Suprapubic skin (tissue), 4 donors: ENCODE results near the gene TRUB2. TPM values are rescaled to one million over a fixed set of nuclear protein-coding genes. Genes with fewer than 3 reads are reported as not detected.

ENCODE experiments used
- DNase-seq, 2 donors: peaks; one replicate each; pipeline ENCODE4 v3.0.0-alpha.2; 2019; ENCODE audit warnings: low spot score in 2 of 2
- H3K27ac ChIP-seq: fragments of 200-600 bp; sonication (generic); one replicate; pipeline ENCODE4 v1.5.1; 2019
- H3K27me3 ChIP-seq: fragments of 200-600 bp; sonication (generic); one replicate; pipeline ENCODE4 v1.5.1; 2019
- H3K36me3 ChIP-seq: fragments of 200-600 bp; sonication (generic); one replicate; pipeline ENCODE4 v1.5.1; 2019
- H3K4me1 ChIP-seq: fragments of 200-600 bp; sonication (generic); one replicate; pipeline ENCODE4 v1.5.1; 2019
- H3K4me3 ChIP-seq: fragments of 200-600 bp; sonication (generic); one replicate; pipeline ENCODE4 v1.5.1; 2019; ENCODE audit warnings: mild to moderate bottlenecking
- H3K9me3 ChIP-seq: fragments of 200-600 bp; sonication (generic); one replicate; pipeline ENCODE4 v1.5.1; 2019
- EP300 ChIP-seq: sonication (generic); formaldehyde crosslinking; IDR thresholded peaks from one replicate; pipeline ENCODE4 v1.6.1; 2017; ENCODE audit warnings: antibody characterized with exemption
- POLR2A ChIP-seq, 2 donors: fragments of 450-650 bp; IDR thresholded peaks; one replicate each; pipeline ENCODE4 v1.6.1; 2017; ENCODE audit warnings: antibody characterized with exemption in 2 of 2, mild to moderate bottlenecking in 2 of 2, moderate library complexity in 2 of 2
- POLR2AphosphoS5 ChIP-seq, 3 donors: sonication (generic); formaldehyde crosslinking; IDR thresholded peaks; one replicate each; pipeline ENCODE4 v1.6.1; 2017; ENCODE audit warnings: antibody characterized with exemption in 3 of 3
- WGBS: methylation state at CpG from one replicate; pipeline ENCODE4 v1.1.5; 2018; 5-methylcytosine and 5-hydroxymethylcytosine counted together
- total RNA-seq, 4 donors: library from RNA; depleted of rRNA; stranded (reverse); fragments of >200 nt; gene quantifications; one replicate each; pipeline ENCODE4 v1.1.0, GENCODE V29; 2016
- TF ChIP-seq, protein P1 (sequence below), 2 donors: fragments of 200-600 bp in 1 of 2; fragments of 450-650 bp in 1 of 2; sonication (generic) in 1 of 2; IDR thresholded peaks; one replicate each; pipeline ENCODE4 v1.5.1; 2016 to 2019; ENCODE audit warnings: antibody characterized with exemption in 2 of 2, mild to moderate bottlenecking in 1 of 2, moderate library complexity in 1 of 2

TRUB2 gene
- total RNA-seq, 4 donors from 2014 or later: 11.6 to 19.9 (median 14.1) TPM

DNA sequence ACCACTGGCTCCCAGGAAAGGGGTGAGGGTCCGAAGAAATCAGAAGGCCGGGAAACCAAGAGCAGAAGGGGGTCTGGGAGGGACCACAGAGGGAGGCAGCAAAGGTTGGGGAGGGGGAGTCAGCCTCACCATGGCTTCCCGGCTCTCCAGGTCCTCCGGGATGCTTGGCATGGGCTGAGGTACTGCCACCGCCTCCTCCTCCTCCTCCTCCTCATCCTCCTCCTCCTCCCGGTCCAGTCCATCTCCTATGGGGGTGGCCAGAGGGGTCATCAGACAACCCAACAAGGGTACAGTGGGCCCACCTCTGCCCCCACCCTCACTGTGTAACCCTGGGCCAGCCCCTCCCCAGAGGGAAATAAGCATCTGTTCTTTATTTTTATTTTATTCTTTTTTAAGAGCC lies 63.9 kb downstream of the TRUB2 start:
- WGBS: 87% methylated on average over 6 of the region's 6 CpGs
- Histone ChIP-seq H3K4me1 (peaks cover 23% of the 10 kb centered on the region), H3K4me3 (no peak overlapping the region), H3K9me3 (no peaks in the 10 kb centered on the region), H3K27me3 (no peaks in the 10 kb centered on the region), H3K27ac (no peak overlapping the region), H3K36me3 (peaks cover 69% of the 10 kb centered on the region)
- no peak for DNase-seq
- TF ChIP-seq, protein P1, sequence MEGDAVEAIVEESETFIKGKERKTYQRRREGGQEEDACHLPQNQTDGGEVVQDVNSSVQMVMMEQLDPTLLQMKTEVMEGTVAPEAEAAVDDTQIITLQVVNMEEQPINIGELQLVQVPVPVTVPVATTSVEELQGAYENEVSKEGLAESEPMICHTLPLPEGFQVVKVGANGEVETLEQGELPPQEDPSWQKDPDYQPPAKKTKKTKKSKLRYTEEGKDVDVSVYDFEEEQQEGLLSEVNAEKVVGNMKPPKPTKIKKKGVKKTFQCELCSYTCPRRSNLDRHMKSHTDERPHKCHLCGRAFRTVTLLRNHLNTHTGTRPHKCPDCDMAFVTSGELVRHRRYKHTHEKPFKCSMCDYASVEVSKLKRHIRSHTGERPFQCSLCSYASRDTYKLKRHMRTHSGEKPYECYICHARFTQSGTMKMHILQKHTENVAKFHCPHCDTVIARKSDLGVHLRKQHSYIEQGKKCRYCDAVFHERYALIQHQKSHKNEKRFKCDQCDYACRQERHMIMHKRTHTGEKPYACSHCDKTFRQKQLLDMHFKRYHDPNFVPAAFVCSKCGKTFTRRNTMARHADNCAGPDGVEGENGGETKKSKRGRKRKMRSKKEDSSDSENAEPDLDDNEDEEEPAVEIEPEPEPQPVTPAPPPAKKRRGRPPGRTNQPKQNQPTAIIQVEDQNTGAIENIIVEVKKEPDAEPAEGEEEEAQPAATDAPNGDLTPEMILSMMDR (IDR thresholded peaks at IDR 0.05): no peak
- no peak for TF ChIP-seq POLR2AphosphoS5 (IDR thresholded peaks at IDR 0.05)
- no peak for TF ChIP-seq EP300
- no peak for TF ChIP-seq POLR2A (IDR thresholded peaks at IDR 0.05)

DNA sequence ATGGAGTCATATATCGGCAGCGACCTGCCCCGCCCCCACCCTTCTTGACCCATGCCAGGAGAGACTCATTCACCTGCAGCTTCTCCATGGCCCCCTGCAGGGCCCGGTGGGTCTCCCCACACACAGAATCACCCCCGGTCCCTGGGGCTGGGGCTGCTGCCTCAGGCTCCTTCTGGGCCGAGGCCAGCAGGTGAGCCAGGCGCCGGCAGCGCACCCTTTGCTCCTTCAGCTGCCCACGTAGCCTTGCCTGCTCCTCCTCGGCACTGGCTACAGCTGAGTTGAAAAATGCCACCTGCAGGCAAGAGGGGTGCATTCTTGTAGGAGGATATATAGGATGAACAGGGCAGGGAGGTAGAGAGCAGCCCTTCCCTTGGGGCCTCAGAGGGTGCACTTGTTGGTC lies 64.3 kb downstream of the TRUB2 start:
- Histone ChIP-seq H3K27ac (no peak overlapping the region), H3K4me1 (peaks cover 27% of the 10 kb centered on the region), H3K36me3 (peaks cover 64% of the 10 kb centered on the region), H3K27me3 (no peaks in the 10 kb centered on the region), H3K9me3 (no peaks in the 10 kb centered on the region), H3K4me3 (no peak overlapping the region)
- no peak for DNase-seq
- TF ChIP-seq, protein P1 (IDR thresholded peaks at IDR 0.05): no peak
- TF ChIP-seq EP300 (no peak), POLR2AphosphoS5 (IDR thresholded peaks at IDR 0.05) (no peak), POLR2A (IDR thresholded peaks at IDR 0.05) (no peak)
- 89% methylated on average over 9 of the region's 11 CpGs for WGBS

DNA sequence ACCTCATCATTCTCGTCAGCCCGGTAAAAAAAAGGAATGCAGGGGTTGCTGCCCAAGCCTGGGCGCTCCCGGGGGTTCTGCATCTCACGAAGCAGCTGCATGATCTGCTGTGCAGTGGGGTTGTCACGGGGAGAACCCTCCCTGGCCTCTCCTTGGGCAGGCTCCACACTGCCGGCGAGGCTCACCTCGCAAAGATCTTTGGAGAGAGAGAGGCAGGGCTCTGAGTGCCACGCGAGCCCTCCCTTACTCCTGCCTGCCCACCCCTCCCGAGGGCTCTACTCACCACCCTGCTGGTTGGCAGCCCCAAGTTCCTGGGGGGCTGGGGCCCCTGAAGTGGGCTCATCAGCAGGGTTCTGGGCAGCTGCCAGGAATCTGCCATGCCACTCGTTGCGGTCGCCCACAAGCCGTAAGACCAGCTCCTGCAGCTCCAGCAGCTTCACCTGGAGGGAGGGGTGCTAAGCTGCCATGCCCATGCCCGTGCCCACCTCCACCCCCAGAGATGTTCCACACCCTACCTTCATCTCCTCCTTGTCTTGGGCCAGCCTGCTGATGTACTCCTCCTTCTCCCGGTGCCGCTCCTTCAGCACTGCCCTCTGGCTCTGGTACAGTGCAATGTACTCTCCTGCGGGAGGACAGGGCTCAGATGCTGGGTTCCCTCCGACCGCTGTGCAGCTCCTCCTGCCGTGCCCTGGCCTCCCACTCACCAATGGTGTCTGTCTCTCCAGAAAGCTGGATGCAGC lies 65.0 kb downstream of the TRUB2 start:
- no peak for TF ChIP-seq EP300
- H3K4me3 ChIP-seq: no peak overlapping the region
- peaks cover 27% of the 10 kb centered on the region for H3K4me1 ChIP-seq
- H3K27ac ChIP-seq: no peak overlapping the region
- peaks cover 58% of the 10 kb centered on the region for H3K36me3 ChIP-seq
- H3K9me3 ChIP-seq: no peaks in the 10 kb centered on the region
- WGBS: 83% methylated on average over 20 of the region's 23 CpGs
- no peak for DNase-seq
- no peaks in the 10 kb centered on the region for H3K27me3 ChIP-seq

Other genes with a start within 250 kb of the TRUB2 start
- 10 to 100 TPM; 47.4 to 76.0 (median 55.9) TPM for gene PTGES2, start 194.7 kb downstream of the TRUB2 start, total RNA-seq
- gene LCN2, start 173.0 kb downstream of the TRUB2 start, total RNA-seq: 10 to 100 TPM in 2 of 4 donors, 1 to 10 TPM in 2; 6.0 to 45.7 (median 22.3) TPM
- 100 to 1,000 TPM; 157 to 345 (median 224) TPM for gene BBLN, start 162.2 kb downstream of the TRUB2 start, total RNA-seq
- 100 to 1,000 TPM in 3 of 4 donors, 10 to 100 TPM in 1; 86.7 to 136 (median 115) TPM for gene CIZ1, start 130.9 kb downstream of the TRUB2 start, total RNA-seq
- gene DNM1, start 119.1 kb downstream of the TRUB2 start, total RNA-seq: 10 to 100 TPM in 2 of 4 donors, 1 to 10 TPM in 2; 4.3 to 18.9 (median 10.1) TPM
- 100 to 1,000 TPM in 2 of 4 donors, 10 to 100 TPM in 2; 83.5 to 131 (median 99.0) TPM for gene GOLGA2, start 46.4 kb downstream of the TRUB2 start, total RNA-seq
- gene SWI5, start 46.2 kb downstream of the TRUB2 start, total RNA-seq: 10 to 100 TPM; 21.1 to 35.3 (median 22.2) TPM
- 100 to 1,000 TPM in 3 of 4 donors, 10 to 100 TPM in 1; 73.3 to 119 (median 106) TPM for gene COQ4, start 392 bp upstream of the TRUB2 start, total RNA-seq
- gene SLC27A4, start 18.1 kb upstream of the TRUB2 start, total RNA-seq: 10 to 100 TPM; 52.0 to 78.1 (median 63.0) TPM
- 10 to 100 TPM; 30.2 to 37.6 (median 34.0) TPM for gene URM1, start 48.9 kb upstream of the TRUB2 start, total RNA-seq
- 10 to 100 TPM in 2 of 4 donors, 1 to 10 TPM in 2; 3.7 to 26.2 (median 11.3) TPM for gene CERCAM, start 98.4 kb upstream of the TRUB2 start, total RNA-seq
- gene ODF2, start 133.6 kb upstream of the TRUB2 start, total RNA-seq: 10 to 100 TPM; 20.8 to 28.2 (median 24.7) TPM
- gene GLE1, start 182.3 kb upstream of the TRUB2 start, total RNA-seq: 10 to 100 TPM; 27.5 to 39.6 (median 28.5) TPM
- 100 to 1,000 TPM; 251 to 476 (median 354) TPM for gene SPTAN1, start 230.1 kb upstream of the TRUB2 start, total RNA-seq